ENCODE results near the gene GNAS.

GNAS gene

DNA sequence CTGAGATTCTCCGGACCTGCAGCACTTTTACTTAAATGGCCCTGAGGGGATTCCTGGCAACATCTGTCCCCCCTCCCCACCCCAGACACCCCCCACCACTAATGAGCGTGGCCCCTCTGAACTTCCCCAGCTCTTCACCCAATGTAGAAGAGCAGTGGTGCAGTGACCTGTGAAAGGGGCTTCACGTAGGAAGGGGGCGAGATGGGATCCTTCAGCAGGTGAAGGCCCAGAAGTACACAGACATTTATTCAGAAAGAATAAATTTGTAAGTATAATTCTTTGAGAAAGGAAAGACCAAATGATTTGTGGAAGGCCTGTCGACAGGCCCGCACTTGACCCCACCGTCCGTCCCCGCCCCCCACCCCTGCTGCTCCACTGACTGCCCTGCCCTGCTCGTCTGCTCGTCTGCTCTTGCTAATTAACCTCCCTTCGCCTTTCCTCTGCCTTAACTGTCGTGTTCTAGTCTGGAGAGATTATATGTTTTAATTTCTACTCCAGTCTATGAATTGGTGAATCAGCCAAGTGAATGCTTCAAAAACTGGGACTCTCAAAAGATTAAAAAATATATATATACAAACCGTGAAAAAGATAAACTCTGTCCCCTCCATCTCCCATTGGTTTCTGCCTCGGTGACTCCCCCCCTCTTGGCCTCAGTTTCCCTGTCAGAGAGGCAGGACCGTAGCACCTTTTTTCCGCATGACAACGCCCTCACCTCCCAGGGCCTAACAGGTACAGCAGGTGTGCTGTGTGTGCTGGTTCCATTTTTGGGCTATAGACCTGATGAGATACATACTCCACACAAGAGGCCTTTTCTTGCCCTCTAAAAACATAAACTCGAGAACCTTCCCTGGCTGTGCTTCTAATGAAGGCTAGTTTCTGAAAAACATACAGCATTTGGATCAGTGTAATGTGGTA is 49.2 kb downstream of the GNAS start:
- no peak for DNase-seq

DNA sequence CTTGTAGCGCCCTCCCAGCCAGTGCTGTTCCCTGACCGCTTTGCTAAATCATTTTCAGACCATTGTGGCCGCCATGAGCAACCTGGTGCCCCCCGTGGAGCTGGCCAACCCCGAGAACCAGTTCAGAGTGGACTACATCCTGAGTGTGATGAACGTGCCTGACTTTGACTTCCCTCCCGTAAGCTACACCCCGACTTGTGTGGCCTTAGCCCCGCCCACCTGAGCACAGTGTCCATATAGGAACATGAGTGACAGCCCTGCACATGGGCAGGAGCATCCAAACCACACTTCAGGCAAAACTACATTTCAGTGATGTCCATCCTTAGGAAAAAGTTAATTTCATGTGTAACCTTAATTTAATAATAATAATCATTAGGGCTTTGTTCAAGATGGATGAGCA is 51.1 kb downstream of the GNAS start:
- no peak for DNase-seq

DNA sequence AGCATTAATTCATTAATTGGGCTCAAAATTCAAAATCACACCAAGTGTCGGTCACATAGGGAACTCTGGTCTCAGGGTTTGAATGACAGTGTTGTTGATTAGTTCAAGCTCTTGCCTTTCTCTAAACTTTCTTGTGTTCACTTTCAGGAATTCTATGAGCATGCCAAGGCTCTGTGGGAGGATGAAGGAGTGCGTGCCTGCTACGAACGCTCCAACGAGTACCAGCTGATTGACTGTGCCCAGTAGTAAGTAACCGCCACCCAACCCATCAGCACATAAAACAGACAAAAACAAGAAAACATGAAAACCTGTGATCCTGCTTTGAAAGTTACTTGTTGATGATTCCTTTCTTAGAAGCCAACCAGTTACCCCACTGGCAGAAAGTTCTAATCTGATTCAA is 52.7 kb downstream of the GNAS start:
- no peak for DNase-seq

DNA sequence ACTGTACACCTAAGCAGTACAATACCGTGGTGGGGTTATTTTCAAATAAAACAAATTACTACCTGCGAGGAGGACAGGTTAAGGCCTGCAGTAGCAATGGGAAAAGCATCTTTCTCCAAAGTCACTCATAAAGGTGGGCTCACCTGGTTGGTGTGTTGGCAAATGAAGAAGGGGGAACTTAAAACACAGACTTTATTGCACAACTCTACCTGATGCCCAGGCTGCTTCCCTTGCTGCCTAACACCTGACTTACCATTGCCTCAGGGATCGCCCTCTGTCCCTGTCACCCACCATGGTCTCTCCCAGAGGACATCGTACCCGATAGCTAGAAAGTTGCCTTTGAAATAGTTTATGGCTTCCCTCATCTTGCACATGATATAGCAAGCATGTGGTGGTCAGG is 53.6 kb downstream of the GNAS start:
- no peak for DNase-seq

DNA sequence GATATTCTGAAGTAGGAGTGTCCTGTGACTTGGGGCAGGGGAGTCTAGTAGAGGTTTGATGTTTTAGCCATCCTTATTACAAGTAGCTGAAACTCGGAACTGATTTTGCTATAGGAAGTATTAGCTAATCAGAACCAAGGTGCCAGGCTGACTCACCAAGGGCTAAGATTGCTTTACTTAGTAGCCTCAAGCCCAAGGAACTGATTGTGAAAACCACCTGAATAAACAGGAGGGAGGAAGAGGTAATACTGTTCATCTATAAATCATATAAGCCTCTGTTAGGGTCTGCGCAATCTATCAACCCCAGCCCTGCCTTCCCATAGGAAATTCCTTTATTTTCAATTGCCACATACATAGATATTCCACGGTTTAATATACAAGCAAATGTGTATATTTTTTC is 54.4 kb downstream of the GNAS start:
- DNase-seq: no peak

DNA sequence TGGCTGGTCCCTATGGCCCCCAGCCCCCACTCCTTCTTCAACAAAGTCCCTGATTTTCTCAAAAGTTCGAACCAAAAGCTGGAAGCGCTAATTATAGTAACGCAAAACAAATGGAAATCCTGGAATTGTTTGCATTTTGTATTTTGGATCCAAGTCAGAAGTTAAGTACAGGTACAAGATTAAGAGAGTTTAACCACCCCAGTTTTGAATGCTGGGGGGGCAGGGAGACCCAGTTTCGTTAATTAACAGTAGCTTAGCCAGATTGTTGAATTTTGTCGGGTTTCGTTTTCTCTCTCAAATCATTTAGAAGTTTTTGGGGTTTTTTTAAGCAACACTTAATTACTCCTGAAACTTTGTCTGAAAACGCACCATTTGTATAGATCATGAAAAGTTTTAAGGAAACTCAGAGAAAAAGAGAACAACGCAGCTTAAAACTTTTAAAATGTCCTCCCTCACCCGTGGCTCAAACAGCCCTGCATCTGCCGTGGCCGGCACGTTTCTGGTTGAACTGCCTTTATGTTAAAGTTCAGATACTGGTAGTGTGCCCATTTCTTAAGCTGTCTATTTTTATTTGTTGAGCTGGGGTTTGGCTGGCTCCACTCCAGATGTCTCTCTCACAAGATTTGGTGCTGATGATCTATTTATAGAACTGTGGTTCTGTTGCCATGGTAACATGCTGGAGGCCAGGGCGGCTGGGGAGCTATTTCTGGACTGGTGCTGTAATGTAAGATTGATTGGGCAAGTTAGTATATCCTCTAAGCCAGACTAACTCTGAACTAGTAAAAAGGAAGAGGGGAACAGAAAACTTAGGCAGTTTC is 55.0 kb downstream of the GNAS start:
- peak; percentile 96 for DNase-seq

DNA sequence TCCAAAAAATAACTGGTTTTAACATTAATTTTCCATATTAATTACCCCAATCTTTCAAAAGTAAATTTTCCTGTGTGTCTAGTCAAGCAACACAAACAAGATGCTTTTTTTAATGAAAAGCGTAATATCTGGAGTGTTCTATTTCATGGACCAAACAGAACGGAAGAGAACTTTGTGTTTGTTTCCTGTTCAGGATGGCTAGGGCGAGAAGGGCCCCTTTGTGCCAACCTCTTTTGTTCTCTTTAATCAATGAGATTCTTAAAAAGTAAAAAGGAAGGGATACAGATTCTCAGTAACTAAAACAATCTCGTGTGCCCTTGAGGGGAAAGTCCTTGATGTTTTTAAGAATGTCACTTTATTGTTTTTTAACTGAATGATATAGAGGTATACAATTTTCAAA is 55.7 kb downstream of the GNAS start:
- no peak for DNase-seq

DNA sequence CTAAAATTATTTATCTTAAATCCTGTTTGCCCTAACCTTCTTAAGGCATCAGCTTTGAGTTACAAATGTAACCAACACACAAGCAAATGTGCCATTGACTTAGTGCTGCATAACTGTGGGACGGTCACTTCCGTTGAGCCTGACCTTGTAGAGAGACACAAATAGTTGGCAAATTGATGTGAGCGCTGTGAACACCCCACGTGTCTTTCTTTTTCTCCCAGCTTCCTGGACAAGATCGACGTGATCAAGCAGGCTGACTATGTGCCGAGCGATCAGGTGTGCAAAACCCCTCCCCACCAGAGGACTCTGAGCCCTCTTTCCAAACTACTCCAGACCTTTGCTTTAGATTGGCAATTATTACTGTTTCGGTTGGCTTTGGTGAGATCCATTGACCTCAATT is 56.4 kb downstream of the GNAS start:
- DNase-seq: no peak

DNA sequence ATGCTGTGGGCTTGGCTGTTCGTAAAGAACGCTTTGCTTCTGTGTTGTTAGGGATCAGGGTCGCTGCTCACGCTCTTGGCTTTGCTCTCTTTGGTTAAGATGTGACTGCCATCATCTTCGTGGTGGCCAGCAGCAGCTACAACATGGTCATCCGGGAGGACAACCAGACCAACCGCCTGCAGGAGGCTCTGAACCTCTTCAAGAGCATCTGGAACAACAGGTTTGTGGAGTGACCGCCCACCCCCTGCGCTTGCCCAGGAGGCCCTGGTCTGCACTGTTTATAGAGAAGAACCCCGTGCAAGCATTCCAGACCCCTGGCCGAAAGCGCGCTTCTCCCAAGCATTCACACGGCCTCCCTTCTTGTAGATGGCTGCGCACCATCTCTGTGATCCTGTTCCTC is 57.1 kb downstream of the GNAS start:
- DNase-seq: no peak

DNA sequence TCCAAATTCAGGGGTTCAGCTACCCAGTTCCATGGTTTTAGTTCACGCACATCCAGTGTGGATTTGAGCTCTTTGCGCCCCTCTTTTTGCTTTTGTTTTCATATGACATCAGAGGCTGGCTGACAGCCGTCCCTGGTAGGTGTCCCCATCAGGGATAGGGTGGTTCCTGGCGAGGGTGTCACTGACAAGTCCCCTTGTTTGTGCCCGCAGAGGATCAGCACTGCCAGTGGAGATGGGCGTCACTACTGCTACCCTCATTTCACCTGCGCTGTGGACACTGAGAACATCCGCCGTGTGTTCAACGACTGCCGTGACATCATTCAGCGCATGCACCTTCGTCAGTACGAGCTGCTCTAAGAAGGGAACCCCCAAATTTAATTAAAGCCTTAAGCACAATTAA is 58.0 kb downstream of the GNAS start:
- DNase-seq: no peak

DNA sequence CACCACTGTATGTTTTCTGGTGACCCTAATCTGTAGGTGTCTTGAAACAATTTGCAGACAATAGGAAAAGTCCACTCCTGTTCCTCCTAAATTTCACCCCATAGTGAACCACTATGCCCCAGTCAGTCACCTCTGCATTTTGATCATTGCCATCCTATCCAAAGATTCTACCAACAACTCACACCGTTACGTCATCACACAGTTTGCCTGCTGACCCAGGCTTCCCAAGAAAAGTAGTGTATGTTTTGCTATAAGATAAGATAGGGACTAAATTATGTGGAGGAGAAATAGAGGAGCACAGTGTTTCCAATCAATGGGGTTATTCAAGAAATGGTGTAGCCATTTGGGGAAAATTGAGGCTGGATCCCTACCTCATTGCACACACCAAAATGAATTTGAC is 58.8 kb downstream of the GNAS start:
- DNase-seq: no peak

DNA sequence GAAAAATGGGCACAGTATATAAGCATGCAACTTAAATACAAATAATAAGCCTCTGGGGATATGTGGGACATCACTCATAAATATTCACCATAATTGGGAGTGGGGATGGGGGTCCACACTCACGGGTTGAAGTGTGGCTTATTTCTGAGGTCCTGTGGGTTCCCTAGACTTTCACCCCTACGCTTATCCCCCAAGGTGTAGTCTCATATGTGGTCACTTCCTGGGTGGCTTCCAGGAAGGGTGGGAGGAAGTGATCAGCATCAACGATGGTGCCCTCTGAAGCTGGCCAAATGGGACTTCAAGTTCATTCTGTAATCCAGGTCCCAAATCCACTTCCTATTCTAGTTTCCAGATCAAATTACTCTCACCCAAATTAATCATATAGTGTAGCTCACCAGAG is 59.5 kb downstream of the GNAS start:
- DNase-seq: no peak

DNA sequence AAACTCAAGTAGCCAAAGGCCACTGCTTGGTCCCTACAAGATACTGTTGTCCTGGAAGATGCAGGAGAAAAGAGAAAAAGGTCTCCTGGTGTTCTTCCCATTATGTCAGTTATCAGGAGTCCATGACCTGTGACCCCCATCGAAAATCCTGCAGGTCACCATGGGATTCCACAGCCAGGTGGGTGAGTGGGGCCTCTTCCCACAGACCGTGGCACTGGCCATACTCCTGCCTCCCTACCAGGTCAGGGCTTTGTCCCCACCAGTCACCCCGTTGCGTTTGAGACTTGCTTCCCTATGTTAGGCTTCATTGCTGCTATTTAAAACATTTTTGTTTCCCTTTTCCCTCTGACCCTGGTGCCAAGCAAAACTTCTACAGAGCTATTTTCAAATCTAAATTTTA is 60.6 kb downstream of the GNAS start:
- no peak for DNase-seq

DNA sequence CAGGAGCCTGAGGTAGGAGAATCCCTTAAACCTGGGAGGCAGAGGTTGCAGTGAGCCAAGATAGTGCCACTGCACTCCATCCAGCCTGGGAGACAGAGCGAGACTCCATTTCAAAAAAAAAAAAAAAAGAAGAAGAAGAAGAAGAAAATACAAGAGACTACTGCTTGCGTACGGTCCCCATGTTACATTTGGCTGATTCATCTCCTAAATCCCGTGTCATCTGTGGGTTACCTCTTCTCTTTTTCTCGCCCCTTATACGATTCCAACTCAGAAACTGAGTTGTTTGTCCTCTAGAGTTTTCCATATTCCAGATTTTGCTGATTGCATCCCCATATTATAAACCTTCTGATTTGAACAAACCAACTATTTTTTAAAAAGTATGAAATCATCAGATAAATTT is 66.1 kb downstream of the GNAS start:
- no peak for DNase-seq

DNA sequence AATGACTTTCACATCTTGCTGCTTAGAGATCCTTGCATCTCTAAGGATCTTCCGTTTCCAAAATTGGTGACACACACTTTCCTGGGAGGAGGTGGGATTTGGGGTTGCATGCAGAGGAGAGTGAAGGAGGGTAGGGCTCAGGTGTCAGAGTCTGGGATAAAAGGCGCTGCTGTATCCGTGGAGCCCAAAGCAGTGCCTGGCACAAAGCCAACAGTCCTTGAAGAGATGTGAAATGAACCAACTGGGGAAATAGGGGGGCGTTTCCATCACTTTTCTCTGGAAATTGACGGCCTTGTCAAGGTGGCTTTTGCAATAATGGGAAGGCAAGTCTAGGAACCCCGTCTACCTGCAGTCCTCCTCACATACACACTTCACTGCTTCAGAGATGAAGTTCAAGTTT is 69.0 kb downstream of the GNAS start:
- no peak for DNase-seq

DNA sequence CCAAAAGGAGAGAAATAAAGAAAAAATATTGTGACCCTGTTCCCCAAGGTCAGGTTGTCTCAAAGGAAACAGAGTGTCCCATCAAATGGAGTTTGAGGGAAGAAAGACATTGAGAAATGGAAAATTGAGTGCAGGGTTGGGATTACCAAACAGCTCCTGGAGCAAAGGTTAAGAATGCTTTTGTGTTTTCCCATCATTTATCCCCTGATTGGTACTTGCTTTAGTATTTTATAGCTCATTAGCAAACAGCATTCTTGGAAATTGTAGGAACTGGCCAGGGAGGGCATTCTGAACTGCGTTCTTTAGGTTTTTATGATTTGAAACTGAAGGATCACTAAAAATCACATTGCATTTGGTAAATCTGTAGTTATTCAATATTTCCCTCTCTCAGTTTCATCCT is 69.5 kb downstream of the GNAS start:
- DNase-seq: no peak

DNA sequence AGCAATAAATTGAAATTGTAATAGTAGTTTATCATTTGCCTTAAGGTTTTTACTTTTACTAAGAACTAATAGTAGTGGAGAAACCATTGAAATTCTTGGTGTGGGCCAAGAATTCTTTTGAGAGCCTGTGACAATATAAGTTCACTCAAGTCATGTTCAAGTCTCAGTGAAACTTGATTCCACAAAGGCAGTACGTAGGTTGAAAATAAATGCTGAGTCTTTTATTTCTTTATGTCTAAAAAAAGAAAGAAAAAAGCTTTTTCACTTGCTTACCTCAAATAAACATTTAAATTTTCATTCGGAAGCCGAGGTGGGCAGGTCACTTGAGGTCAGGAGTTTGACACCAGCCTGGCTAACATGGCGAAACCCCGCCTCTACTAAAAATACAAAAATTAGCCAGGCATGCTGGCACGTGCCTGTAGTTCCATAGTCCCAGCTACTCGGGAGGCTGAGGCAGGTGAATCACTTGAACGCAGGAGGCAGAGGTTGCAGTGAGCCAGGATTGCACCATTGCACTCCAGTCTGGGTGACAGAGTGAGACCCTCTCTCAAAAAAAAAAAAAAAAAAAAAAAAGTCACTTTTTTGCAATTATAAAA is 70.7 kb downstream of the GNAS start:
- no peak for DNase-seq

DNA sequence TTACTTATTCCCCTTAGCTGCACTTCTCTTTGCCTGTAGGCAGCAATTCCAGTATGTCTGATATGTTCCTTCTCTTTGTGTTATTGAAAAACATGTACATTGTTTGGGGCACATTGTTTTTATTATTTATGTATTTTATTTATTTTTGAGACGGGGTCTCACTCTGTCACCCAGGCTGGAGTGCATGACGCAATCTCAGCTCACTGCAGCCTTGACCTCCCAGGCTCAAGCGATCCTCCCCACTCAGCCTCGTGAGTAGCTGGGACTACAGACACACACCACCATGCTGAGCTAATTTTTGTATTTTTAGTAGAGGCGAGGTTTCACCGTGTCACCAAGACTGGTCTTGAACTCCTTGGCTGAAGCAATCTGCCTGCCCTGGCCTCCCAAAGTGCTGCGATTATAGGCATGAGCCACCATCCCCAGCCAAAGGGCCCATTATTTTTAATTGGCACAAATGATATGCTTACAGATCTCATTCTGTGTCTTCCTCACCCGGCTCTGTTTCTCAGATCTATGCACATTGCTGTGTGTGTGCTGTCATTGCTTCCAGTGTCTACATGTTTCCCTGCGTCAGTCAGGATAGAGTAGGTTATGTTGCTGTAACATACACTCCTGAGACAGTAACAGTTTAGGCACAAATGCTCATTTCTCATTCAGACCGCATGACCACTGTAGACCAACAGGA is 74.4 kb downstream of the GNAS start:
- no peak for DNase-seq

DNA sequence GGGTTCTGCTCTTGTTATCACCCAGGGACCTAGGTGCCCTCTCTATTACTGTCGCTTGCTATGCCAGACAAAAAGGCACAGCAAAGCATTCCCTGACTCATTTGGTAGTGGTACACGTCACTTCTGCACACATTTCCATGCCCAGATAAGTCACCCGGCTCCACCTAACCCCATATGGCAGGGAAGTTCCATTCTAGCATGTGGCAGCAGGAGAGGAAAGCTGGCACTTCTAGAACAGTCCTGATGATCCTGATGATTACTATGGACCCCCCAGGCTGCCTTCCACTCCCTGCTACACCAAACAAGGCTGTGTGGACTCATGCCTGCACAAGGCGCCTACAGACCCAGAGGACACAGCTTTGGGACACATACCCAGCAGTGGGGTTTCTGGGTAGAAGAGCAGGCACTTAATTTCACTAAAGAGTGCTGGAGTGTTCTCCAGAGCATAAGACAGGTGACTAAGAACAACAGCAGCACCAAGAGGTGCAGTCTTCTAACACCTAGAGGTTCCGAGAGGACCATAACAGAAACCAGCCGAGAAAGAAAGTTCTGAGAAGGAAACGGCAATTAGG is 75.1 kb downstream of the GNAS start:
- DNase-seq: no peak

DNA sequence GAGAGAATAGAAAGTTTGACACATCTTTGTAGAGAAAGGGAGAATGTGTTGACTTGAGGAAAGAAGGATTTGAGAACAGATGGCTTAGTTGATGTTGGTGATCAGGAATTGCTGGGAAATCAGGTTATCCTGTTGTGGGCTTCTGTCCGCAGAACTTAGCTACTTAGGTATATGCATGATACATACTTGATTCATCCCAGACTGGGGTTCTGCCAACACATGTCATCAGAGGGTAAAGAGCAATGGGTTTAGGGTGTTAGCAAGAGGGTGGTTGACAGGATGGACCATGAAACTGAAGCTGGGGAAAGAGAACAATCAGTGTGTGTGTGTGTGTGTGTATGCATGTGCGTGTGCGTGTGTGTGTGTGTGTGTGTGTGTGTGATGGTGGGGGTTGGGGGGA is 78.0 kb downstream of the GNAS start:
- DNase-seq: no peak

DNA sequence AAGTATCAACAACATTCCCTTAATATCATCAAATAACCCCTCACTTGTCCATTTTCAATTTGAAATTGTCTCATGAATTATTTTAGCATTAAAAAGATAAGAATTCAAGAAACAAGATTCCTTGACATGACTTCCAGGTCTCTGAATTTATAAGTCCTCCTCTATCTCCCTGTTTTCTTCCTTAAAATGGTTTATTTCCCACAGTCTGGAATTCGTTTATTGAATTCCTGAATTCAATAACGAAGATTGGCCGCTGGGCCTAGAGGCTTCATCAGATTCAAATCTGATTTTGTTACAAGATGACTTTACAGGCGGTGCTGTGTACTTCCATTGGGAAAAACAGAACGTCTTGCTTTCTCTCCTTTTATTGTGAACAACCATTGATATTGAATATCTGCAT is 79.7 kb downstream of the GNAS start:
- no peak for DNase-seq

DNA sequence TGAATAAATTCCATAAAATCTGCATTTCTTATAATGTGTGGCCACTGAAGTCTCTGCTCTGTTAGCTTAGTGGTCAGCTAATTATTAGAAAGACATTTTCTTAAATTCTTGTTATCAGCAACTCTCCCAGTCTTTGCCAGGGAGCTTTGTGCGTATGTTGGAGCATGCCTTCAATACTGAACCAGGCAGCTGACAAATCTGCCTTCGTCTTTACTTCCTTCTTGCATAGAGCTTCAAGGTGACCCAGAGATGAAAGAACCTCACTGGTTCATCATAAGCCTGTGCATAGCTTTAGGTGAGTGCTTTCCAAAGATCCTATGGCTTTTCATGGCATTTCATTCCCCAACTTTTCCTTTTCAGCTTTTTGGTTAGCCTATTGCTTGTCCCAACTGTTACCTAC is 85.6 kb downstream of the GNAS start:
- no peak for DNase-seq

DNA sequence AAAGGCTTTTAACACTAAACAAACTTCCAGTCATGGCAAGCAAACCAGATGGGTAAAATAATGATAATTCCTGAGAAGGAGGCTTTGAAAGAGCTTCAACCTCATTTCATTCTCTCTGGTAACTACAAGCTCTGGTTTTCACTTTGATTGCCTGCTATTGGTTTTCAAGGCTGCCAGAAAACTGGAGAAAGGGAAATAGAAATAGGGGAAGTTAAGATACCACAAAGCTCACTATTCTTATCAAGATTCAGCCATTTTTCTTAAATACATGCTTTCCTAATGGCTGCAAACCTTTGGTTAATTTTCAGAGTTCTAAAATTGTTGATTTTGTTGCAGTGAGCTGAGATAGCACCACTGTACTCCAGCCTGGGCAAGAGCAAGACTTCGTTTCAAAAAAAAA is 86.0 kb downstream of the GNAS start:
- DNase-seq: no peak

Measured in femur (tissue), 1 donor.